GM12891 (cell line): ENCODE data around the gene OLFM1.

Experiments used
- PAX5 ChIP-seq: IDR thresholded peaks from 2 replicates; pipeline ENCODE4 v1.6.1; 2011; ENCODE audit warnings: low read length, moderate library complexity, mild to moderate bottlenecking; ENCODE audit not compliant: insufficient read depth, severe bottlenecking
- POLR2A ChIP-seq: IDR thresholded peaks from 2 replicates; pipeline ENCODE4 v1.6.1; 2011; ENCODE audit warnings: low read depth, low read length, control low read depth
- POLR2AphosphoS5 ChIP-seq: IDR thresholded peaks from 2 replicates; pipeline ENCODE4 v1.6.1; 2011; ENCODE audit warnings: low read depth, low read length, control low read depth
- SPI1 ChIP-seq: IDR thresholded peaks from 2 replicates; pipeline ENCODE4 v1.6.1; 2011; ENCODE audit warnings: low read depth, low read length, control low read depth
- TAF1 ChIP-seq: IDR thresholded peaks from 2 replicates; pipeline ENCODE4 v1.6.1; 2011; ENCODE audit warnings: low read depth, low read length, control low read depth

- no peak for TF ChIP-seq POLR2A
- no peak for TF ChIP-seq POLR2AphosphoS5
- TF ChIP-seq TAF1: no peak
- no peak for TF ChIP-seq SPI1
- TF ChIP-seq PAX5: no peak
Observed at GRCh38 chr9:135157856-135158563, 70.5 kb downstream of the OLFM1 start.
